Measurements from ENCODE around the gene TBX1.

GRCh38 chr22:19733755-19734154, 26.8 kb upstream of the TBX1 start:
- TF ChIP-seq POLR2A (IDR thresholded peaks at IDR 0.05), result no peak
- TF ChIP-seq POLR2AphosphoS5 (IDR thresholded peaks at IDR 0.05), result no peak

All from stomach (tissue), 4 donors.